NCI-H1092 treated with DMSO at 0.1 percent for 48 hours (cell line): ENCODE data around the gene SLC35G2.
"Not testable (repeated sequence)": the region's sequence is repeated elsewhere in the genome, so short reads cannot be mapped to it uniquely, and the experiment has no call there.

Experiments used
- DNase-seq: peaks from one replicate; lab custom pipeline; 2025; lab: John Stamatoyannopoulos, UW

Gene SLC35G2

DNA sequence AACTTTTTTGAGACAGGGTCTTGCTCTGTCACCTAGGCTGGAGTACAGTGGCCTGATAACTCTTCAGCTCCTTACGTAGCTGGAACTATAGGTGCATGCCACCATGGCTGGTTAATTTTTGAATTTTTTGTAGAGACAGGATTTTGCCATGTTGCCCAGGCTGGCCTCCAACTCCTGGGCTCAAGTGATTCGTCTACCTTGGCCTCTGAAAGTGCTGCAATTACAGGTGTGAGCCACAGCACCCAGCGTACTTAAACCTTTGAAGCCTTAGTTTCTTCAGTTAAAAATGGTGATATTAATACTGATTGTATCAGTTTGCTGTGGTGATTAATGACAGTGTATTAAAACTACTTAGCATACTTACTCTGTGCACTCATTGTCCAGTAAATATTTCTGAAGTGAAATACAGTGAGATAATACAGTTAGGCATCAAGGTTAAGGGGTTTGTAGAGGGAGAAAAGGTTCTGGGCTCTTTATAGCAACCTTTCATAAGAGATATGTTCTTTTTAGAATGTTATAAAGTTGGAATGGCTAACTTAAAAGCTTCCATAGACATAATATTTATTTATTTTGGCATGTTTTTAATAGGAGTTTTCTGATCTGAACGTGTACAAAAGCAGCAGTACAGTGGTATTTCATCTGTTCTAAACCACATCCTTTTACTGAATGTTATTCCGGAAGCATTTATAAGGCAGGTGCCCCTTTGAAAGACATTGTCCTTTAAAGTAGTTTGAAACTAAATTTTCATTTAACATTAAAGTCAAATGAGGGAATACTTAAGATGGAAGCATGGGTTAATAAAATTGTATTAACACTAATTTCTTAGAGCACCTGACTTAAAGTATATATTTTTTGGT, 66.7 kb downstream of the SLC35G2 start:
- DNase-seq: no peak

DNA sequence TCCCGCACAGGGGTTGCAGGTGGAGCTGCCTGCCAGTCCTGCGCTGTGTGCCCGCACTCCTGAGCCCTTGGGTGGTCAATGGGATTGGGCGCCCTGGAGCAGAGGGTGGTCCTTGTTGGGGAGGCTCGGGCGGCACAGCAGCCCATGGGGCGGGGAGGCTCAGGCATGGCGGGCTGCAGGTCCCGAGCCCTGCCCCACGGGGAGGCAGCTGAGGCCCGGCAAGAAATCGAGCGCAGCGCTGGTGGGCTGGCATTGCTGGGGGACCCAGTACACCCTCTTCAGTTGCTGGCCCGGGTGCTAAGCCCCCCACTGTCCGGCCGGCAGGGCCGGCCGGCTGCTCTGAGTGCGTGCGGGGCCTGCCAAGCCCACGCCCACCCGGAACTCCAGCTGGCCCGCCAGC, 71.0 kb downstream of the SLC35G2 start:
- DNase-seq: no peak

GRCh38 chr3:136891934-136892855, 73.3 kb downstream of the SLC35G2 start:
- no peak for DNase-seq

GRCh38 chr3:136893848-136894443, 75.0 kb downstream of the SLC35G2 start:
- no peak for DNase-seq

DNA sequence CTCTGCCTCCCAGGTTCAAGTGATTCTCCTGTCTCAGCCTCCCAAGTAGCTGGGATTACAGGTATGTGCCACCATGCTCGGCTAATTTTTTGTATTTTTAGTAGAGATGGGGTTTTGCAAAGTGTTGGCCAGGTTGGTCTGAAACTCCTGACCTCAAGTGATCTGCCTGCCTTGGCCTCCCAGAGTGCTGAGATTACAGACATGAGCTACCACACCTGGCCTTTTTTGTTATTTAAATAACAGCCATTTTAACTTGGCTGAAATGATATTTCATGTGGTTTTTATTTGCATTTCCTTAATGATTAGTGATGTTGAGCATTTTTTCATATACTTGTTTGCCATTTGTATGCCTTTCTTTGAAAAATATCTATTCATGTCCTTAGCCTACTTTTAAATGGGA, 78.2 kb downstream of the SLC35G2 start:
- DNase-seq: not testable (repeated sequence)

DNA sequence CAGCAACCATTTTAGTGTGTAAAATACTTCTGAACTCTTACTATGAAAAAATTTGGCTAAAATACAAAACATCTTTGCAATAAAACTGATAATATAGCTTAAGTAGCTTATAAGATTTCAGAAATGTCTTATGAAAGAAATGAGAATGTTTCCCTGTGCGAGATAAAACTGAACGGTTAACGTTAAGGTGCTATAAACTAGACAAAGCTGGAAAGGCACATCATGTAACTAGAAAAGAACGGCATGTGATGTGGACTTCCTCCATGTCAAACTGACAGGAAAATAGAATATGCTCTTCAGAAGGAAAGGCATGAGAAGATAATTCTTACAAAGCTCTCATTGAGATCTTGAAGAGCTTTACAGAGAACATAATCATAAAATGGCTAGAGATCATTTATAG, 79.6 kb downstream of the SLC35G2 start:
- DNase-seq: no peak

- DNase-seq: no peak
Observed at GRCh38 chr3:136898954-136899353, 80.0 kb downstream of the SLC35G2 start.

DNA sequence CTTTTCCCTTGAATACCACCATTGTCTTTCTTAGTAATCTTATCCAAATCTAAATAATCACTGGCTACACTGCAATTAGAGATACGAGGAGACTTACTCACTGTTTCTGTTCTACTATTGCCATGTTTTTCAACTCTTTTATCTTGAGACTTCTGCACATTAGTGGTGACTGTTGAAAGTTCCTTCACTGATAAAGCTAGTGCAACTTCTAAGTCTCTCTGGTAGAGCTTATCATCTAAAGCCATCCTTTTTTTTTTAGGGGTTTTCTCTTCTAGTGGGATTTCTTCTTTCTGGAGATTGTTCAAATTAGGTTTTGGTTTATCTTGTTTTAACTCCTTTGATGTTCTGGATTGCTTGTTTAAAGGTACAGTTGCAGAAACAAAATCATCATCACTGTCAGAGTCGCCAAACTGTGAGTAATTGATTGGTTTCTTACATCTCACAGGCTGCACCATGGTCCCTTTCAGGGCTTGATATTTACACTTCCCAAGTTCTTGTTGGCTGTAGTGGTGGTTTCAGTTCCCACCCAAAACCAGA, 80.8 kb downstream of the SLC35G2 start:
- no peak for DNase-seq

GRCh38 chr3:136900694-136901093, 81.8 kb downstream of the SLC35G2 start:
- not testable (repeated sequence) for DNase-seq

GRCh38 chr3:136901391-136901790, 82.5 kb downstream of the SLC35G2 start:
- no peak for DNase-seq

DNA sequence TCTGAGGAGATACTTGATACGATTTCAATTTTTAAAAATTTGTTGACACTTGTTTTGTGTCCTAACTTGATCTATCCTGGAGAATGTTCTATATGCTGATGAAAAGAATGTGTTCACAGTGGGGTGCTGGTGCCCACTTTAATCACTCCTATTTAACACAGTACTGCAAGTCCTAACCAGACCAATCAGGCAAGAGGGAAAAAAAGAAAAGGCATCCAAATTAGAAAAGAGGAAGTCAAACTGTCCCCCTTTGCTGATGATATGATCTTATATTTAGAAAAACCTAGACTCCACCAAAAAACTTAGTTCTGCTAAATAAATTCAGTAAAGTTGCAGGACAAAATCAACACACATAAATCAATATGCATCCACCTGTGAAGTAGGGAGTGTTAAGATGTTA, 83.6 kb downstream of the SLC35G2 start:
- DNase-seq: not testable (repeated sequence)

- no peak for DNase-seq
Observed at GRCh38 chr3:136903899-136904298, 85.0 kb downstream of the SLC35G2 start.

- DNase-seq: no peak
Observed at GRCh38 chr3:136904746-136905145, 85.8 kb downstream of the SLC35G2 start.
